HG03442 (cell line): ENCODE measurements around the gene RNF220.
"Not testable (repeated sequence)": the region's sequence is repeated elsewhere in the genome, so short reads cannot be mapped to it uniquely, and the experiment has no call there.

ENCODE experiments used
- ATAC-seq: cut with Tn5 transposase; IDR thresholded peaks from one replicate; pipeline ENCODE4 v1.9.1; 2021; ENCODE audit warnings: mild to moderate bottlenecking, moderate library complexity; ENCODE audit not compliant: unreplicated experiment

The RNF220 gene

GRCh38 chr1:44648529-44649250 is 243.6 kb downstream of the RNF220 start:
- no peak for ATAC-seq

GRCh38 chr1:44649788-44650158 is 244.7 kb downstream of the RNF220 start:
- no peak for ATAC-seq

GRCh38 chr1:44650159-44650831 is 245.2 kb downstream of the RNF220 start:
- no peak for ATAC-seq

GRCh38 chr1:44651069-44651468 is 246.0 kb downstream of the RNF220 start:
- ATAC-seq: no peak

- peak; percentile 59 for ATAC-seq
Measured at GRCh38 chr1:44652445-44653106, 247.5 kb downstream of the RNF220 start.

- ATAC-seq: no peak
Measured at GRCh38 chr1:44653107-44653964, 248.3 kb downstream of the RNF220 start.

GRCh38 chr1:44654621-44655187 is 249.6 kb downstream of the RNF220 start:
- ATAC-seq: no peak

- no peak for ATAC-seq
Measured at GRCh38 chr1:44655609-44656008, 250.6 kb downstream of the RNF220 start.

- no peak for ATAC-seq
Measured at GRCh38 chr1:44659566-44659965, 254.5 kb downstream of the RNF220 start.

GRCh38 chr1:44660176-44660575 is 255.1 kb downstream of the RNF220 start:
- ATAC-seq: no peak

GRCh38 chr1:44661781-44662682 is 257.0 kb downstream of the RNF220 start:
- no peak for ATAC-seq

GRCh38 chr1:44662683-44663030 is 257.6 kb downstream of the RNF220 start:
- ATAC-seq: no peak

GRCh38 chr1:44663417-44663816 is 258.4 kb downstream of the RNF220 start:
- no peak for ATAC-seq

GRCh38 chr1:44664730-44665370 is 259.8 kb downstream of the RNF220 start:
- no peak for ATAC-seq

- not testable (repeated sequence) for ATAC-seq
Measured at GRCh38 chr1:44666719-44667118, 261.7 kb downstream of the RNF220 start.

- ATAC-seq: no peak
Measured at GRCh38 chr1:44670751-44671640, 265.9 kb downstream of the RNF220 start.

- no peak for ATAC-seq
Measured at GRCh38 chr1:44672254-44672955, 267.4 kb downstream of the RNF220 start.
